Stimulated activated CD8-positive, alpha-beta memory T cell treated with anti-CD3 and anti-CD28 coated beads, Interleukin-4, amount 100 ng/mL, for 1 hour (primary cell): ENCODE results near the gene ZNF865.

Source experiments
- DNase-seq, 2 donors: peaks; one replicate each; pipeline ENCODE4 v3.0.0-alpha.2; 2020; ENCODE audit warnings: low read depth in 2 of 2, low spot score in 1 of 2

The ZNF865 gene

DNA sequence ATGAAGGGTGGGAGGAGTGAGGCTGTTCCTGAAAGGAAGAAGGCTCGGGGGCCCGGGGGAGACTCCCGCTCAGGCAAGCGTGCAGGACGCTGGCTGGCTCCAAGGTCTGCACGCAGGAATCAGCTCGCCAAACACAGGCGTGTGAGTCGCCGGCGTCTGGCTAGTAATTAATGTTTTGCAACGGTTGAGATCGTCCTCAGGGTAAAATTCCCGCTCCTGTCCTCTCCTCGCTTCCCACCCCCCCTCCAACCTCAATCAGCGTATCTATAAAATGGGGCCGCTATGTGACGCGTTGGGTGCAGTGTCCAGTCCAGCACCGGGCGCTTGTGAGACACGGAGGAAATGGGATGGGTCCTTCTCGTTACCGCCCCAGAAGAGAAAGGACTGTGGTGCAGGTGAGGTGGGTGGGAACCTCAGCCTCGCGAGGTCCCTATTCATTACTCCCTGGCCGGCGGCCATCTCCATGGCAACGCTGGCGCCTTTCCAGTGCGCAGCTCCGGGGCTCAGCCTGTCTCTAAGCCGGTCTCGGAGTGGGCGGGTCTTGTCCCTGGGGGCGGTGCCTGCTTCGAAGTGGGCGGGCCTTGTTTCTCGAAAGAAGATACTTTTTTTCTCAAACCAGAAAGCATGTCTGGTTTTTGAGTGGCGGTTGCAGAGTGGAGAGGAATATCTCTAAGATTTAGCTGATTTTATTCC is 18.3 kb upstream of the ZNF865 start:
- DNase-seq: peak; percentile 80 to 84

DNA sequence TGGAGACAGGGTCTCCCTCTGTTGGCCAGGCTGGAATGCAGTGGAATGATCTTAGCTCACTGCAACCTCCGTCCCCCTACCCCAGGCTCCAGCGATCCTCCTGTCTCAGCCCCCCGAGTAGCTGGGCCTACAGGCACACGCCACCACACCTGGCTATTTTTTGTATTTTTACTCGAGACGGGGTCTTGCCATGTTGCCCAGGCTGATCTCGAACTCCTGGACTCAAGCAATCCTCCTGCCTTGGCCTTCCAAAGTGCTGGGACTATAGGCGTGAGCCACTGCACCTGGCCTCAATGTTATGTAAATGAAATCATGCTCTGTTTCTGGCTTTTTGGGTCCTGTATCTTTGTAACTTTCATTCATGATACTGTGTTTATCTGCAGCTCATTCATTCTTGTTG is 16.7 kb upstream of the ZNF865 start:
- DNase-seq: no peak

DNA sequence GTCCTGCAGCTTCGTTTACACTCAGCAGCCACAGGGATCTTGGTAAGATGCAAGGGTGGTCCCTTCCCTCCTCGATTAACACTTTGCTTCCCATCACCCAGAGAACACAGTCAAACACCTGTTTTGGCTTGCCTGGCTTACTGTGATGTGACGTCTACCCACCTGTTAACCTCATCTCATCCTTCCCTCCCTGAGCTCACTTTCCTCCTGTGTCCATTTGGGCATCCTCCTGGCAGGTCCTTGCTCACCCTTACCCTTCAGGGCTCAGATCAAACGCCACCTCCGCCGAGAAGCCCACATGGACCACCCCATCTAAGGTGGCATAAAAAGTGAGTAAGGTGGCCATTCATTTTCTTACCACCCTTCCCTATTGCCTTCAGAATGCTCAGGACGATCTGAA is 15.3 kb upstream of the ZNF865 start:
- DNase-seq: no peak

DNA sequence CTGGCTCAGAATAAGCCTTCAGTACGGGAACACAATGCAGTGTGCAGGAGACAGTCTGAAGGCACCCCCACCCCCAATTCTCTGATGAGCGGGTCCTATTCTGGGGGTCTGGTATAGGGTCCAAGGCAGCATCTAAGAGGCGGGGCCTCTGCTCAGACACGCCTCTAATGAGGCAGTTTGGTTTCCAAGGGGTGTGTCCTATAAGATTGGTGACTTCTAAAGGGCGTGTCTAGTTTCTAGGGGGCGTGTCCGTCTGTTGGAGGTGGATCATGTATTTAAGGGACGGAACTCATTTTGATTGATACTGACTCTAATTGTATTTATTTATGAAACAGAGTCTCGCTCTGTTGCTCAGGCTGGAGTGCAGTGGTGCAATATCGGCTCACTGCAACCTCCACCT is 14.8 kb upstream of the ZNF865 start:
- DNase-seq: no peak

DNA sequence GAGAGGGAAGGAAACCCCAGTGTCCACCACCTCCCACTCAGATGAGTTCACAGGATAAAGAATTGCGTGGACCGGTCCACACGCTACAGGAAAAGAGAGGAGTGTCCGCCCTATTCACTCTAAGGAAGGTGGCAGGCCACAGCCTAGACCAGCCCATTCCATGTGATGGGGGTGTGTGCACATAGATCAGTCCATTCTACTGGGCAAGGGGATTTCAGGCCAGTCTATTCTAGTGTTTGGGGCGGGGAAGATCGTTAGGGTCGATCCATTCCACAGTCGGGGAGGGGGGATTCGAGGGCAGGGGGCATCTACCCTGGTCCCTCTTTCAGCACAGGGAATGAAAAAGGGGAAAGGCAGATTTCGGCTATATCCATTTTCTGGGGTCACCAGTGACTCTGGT is 13.9 kb upstream of the ZNF865 start:
- DNase-seq: no peak

DNA sequence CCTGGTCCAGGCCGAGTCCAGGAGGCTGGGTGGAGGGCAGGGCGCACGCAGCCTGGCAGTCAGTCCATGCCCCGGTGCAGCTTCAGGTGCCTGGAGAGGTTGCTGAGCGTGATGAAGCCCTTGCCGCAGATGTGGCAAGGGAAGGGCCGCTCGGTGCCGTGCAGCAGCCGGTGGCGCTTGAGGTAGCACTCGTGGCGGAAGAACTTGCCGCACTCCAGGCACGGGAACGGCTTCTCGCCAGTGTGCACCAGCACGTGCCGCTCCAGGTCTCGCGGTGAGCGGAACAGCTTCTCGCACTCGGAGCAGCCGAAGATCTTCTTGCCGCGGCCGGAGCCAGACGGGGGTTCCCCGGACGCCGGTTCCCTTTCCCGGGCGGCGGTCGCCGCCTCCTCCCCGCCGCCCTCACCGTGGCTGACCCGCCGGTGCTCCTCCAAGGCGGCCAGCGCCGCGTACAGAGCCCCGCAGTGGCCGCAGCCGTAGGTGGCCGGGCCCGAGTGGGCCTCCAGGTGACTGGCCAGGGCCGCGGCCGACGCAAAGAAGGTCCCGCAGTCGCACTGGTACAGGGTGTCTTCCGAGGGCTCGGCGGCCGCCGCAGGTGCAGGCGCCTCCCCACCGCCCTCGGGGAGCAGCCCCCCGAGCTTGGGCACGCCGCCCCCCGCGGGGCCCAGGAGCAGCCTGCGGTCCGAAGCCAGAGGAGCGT is 12.9 kb upstream of the ZNF865 start:
- DNase-seq: no peak

DNA sequence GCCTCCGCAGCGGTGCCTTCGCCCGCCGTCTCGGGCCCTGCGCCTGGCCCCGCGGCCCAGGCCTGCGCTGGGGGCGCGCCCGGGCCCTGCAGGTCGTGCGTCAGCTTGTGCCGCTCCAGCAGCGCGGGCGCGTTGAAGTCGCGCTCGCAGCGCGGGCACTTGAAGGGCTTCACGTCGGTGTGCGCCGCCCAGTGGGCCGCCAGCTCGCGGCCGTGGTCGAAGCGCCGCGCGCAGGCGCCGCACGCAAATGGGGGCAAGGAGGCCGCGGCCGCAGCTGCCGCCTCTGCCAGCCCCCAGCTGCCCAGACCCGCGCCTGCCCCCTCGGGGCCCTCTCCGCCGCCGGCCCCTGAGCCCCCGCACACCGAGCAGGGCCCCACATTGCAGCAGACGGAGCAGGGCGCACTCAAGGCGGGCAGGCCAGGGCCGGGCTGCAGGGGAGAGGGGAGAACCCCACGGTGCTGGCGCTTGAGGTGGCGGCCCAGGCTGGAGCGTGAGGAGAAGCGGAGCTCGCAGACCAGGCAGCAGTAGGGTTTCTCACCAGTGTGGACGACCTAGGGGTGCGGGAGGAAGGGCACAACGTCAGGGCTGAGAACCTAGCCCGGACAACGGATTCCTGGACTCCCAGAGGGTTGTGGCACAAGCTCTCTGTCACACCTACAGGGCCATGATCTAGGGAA is 12.2 kb upstream of the ZNF865 start:
- DNase-seq: no peak

DNA sequence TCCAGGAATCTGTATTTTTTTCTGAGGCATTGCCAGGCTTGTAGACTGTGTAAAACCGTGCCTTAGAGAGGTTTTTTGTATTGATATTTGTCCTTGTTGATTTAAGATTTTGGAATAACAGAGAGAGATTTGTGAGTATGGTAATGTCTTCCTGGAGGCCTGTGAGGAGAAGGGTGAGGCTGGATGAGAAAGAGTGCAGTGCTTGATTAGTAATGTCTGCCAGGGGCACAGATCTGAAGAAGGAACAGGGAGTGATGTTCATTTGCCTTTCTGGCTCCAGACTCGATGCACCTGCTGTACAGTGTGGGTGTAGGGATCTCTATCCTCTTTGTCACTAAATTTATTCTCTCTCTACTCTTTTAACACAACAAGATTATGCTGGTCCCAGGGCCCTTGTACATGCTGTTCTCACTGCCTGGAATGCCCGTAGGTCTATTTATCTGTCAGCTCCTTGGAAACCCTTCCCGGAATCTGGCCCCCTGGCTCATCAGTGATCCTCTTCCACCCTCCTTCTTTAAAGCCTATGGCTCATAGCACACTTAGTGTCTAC is 10.4 kb upstream of the ZNF865 start:
- DNase-seq: no peak

DNA sequence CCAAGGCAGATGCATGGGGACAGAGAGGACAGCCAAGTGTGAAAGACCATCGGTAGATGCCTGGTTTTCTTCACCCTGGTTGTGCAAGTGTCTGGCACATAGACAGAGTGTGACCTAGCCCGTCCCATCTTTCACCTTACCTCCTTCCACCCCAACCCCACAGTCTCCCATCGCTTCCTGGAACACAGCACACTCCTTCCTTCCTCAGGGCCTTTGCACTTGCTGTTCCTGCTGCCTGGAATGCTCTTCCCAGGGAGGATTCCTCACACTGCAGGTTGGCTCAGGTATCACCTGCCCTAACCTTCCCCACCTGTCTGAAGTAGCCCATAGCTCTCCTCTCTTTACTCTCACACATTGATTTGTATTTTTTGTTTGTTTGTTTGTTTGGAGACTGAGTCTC is 9.1 kb upstream of the ZNF865 start:
- no peak for DNase-seq

DNA sequence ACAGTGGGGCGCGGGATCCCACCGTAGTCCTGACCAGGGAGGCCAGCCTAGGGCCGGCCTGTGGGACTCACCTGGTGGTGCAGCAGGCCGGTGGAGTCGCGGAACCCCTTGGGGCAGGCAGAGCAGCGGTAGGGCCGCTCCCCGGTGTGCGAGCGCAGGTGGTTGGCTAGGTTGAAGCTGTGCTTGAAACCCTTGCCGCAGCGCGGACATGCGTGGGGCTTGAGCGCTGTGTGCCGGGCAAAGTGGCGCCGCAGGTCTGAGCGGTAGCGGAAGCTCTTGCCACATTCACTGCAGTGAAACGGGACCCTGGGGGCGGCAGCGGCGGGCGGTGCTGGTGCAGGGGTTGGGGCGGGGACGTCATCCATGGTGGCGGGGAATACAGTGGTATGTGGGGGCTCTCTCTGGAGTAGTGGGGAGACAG is 7.9 kb upstream of the ZNF865 start:
- DNase-seq: no peak

DNA sequence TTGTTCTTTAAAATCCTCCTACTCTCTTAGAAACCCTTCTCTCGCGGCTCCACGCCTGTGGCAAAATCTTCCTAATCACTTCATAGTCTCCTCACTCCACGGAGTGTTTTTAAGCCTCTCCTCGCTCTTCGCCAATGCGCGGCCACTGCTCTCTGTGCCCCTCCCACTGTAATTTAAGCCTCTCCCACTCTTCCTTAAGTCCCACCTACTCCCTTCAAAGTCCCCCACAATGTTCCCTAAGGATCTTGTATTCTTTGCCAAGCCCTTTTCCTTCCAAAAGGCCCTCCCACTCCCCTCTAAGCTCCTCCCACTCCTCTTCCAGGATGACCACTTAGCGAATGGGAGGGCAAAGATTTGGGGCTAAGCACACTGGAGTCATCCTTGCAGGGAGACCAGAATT is 7.4 kb upstream of the ZNF865 start:
- no peak for DNase-seq

DNA sequence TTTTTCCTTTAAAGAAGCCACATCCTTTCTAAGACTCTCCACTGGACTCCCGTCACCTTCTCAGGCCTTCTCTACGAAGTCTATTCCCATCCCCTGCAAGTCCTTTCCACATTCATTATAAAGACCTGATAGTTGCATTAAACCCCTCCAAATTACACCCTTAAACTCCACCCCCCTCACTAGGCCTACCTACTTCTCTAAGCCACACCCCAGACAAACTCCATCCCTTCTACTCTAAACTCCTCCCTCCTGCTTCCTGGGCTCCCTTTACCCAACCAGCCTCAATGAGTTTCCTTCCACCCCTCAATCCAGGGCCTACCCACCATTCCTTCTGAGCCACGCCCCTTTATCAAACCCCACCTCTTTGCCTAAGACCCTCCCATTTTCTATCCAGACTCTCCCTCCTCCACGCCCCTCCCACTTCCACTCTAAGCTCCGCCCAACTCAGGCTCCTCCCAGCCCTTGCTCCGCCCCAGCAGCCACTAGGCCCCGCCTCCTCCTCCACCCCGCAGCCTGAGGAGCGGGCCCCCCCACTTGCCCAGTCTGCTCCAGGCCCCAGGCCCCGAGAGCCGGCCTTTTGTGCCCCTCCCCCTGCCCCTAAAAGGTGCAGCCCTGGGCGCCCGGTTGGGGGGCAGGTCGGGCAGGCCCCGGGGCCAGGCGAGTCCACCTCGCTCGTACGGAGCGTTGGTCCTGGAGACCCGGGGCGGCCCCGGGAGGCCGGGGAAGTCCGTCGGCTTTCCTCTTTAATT is 6.6 kb upstream of the ZNF865 start:
- peak; percentile 85 to 87 for DNase-seq

DNA sequence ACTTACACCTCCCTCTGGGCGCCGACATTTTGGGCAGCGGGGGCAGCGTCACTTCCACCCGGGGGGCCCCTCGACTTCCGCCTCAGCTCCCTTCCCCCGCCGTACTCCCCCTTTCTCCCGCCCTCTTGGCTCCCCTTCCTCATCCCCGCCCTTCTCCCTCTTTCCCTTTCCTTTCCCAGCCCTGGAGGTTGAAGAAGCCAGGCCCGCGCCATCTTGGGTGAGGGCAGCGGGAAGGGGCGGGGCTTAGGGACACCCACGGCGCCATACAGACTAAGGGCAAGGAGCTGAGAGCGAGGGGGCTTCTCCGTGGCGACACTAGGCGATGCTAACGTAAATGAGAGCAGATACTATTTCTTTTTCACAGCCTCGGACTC is 6.0 kb upstream of the ZNF865 start, which contains the start of gene FIZ1:
Gene FIZ1 (minus strand): TSS at position 50 of the 374 bp plus-strand sequence. CDS start 1,652 bp downstream, outside the sequence.
- peak; percentile 88 to 91 for DNase-seq

DNA sequence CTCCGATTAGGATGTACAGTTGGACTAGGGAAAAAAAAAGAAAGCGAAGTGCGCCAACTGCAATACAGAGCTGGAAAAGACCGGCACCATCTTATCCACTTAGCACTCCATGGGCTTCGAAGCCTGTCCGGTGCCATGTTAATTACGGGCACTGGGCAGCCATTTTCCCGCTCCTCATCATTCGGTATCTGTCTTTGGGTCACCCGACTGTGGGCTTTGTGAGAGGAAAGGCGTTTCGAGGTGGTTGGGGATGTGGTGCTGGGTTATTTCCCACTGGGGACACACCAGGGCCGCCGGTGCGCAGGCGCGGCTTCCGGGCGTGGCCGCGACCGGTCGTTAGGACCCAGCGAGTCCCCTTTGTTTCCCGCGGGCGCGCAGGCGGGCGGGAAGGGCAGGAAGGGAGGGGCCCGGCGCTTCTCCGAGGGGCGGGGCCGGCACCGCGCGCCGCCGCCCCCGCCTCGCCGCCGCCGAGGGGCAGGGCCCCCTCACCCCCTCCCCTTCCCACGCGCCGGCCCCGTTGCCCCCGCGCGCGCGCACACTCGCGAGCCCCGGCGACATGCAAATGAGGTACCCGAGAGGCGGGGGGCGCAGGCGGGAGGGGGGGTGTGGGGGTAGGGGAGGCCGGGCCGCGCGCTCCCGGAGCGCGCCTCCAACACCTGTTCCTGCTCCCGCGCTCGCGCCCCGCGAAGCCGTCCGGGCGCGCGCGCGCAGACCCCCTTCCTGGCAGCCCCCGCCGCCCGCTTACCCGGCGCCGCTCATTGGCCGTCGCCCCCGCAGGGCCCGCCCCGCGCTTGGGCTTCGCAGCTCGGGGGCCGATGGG is 5.4 kb upstream of the ZNF865 start, which contains the start of gene ZNF524:
Gene ZNF524 (plus strand): TSS at position 447 of the 820 bp plus-strand sequence. CDS start 1,825 bp downstream, outside the sequence.
- DNase-seq: peak; percentile 66 to 71

DNA sequence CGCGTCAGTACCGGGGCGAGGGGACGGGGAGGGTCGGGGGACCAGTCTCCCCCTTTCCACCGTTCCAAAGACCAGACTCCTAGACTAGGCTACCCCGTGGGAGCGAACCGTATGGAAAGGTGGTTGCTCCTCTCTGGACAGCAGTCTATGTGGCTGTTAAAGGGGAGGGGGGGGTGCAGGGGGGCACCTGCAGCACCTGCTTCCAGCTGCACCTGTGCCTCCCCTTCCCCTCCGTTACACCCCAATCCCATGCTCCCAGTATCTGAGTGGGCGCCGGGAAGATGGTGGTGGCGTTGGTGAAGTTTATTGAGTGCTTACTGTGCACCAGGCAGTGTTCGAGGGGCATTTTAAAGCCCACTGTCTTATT is 4.8 kb upstream of the ZNF865 start:
- no peak for DNase-seq

DNA sequence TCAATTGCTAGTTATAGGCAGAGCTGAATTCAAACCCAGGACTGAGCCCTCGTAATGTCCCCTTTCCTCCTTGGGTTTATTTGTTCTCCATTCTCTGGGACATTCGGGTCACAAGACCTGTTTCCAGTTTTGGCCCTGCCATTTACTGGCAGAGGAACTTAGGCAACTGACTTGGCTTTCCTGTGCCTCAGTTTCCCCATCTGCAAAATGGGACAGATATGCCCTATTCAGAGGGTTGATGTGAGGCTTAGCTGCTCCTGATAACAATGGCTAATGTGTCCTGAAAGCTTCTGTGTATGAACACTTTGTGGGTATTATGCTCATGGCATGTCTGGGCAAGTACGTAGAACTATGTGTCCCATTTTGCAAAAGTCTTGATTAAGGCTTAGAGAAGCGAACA is 4.4 kb upstream of the ZNF865 start:
- no peak for DNase-seq

DNA sequence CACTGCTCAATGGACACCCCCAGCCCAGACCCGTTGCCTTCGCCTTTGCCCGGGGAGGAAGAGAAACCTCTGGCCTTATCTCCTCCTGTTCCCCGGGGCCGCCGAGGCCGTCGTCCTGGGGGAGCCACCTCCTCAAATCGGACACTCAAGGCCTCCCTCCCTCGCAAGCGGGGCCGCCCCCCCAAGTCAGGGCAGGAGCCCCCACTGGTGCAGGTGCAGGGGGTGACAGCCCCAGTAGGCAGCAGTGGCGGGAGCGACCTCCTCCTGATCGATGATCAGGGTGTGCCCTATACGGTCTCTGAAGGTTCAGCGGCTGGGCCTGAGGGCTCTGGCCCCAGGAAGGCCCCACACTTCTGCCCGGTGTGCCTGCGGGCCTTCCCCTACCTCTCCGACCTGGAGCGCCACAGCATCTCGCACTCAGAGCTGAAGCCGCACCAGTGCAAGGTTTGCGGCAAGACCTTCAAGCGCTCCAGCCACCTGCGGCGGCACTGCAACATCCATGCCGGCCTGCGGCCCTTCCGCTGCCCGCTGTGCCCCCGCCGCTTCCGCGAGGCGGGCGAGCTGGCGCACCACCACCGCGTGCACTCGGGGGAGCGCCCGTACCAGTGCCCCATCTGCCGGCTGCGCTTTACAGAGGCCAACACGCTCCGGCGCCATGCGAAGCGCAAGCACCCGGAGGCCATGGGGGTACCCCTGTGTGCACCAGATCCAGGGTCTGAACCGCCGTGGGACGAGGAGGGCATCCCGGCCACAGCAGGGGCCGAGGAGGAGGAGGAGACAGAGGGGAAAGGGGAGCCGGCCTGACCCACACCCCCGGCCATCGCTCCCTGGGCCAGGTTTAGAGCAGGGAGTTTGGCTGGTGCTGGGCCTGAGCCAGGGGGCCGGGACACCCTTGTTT is 3.1 kb upstream of the ZNF865 start:
- DNase-seq: no peak

DNA sequence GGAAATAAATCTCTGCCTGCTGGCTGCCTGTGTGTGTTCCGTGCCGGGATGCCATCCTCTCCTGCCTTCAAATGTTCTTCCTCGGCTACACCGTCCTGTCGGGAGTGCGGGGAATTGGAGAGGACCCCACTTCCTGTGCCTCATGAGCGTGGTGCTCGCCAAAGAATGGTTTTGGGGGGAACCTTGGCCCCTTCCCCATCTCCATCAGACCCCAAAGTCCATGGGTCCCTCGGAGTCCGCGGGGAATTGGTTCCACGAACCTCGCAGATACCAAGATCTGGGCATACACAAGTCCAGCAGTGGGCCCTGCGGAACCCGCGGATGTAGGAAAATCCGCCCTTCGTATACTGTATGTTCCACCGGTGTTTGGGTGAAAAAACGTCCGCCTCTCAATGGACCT is 2.3 kb upstream of the ZNF865 start:
- DNase-seq: no peak

DNA sequence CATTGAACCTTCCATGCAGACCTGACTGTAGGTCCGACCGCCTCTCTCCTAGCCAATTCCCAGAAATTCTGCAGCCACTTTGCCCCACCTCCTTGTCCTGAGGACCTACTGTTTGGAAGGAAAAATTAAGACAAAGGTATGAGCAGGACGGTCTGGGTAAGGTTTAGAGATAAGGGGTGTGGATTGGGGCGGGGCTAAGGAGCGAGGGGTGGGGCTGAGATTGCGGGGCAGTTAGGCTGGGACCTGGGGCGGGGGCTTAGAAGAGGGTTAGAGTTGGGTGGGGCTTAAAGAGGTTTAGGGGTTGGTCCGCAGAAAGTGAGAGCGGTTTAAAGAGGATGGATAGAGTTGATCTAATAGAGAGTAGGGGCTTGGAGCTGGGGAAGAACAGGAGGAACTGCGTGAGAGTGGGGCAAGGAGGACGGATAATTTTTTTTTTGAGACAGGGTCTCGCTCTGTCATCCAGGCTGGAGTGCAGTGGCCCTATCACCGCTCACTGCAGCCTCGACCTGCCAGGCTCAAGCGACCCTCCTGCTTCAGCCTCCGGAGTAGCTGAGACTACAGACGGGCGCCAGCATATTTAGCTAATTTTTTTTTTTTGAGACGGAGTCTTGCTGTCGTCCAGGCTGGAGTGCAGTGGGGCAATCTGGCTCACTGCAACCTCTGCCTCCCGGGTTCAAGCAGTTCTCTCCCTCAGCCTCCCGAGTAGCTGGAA is 1.7 kb upstream of the ZNF865 start:
- DNase-seq: no peak
